Skeletal muscle tissue (tissue), 4 donors: ENCODE data around the gene RMI2. TPM values are rescaled to one million over a fixed set of nuclear protein-coding genes. Genes with fewer than 3 reads are reported as not detected.

Source experiments
- H3K27ac ChIP-seq: one replicate; pipeline ENCODE4 v1.7.0; 2013; ENCODE audit warnings: mild to moderate bottlenecking, low read depth, low read length, inconsistent platforms
- H3K27me3 ChIP-seq, 3 donors: one replicate each; pipeline ENCODE4 v1.7.0; 2013; ENCODE audit warnings: low read length in 3 of 3; ENCODE audit not compliant: control insufficient read depth in 3 of 3, insufficient read depth in 3 of 3
- H3K36me3 ChIP-seq, 3 donors: one replicate each; pipeline ENCODE4 v1.7.0; 2013; ENCODE audit warnings: low read length in 3 of 3; ENCODE audit not compliant: control insufficient read depth in 3 of 3, insufficient read depth in 3 of 3
- H3K4me1 ChIP-seq, 3 donors: one replicate each; pipeline ENCODE4 v1.7.0; 2013; ENCODE audit warnings: low read length in 3 of 3, mild to moderate bottlenecking in 3 of 3; ENCODE audit not compliant: control insufficient read depth in 3 of 3, insufficient read depth in 3 of 3
- H3K4me3 ChIP-seq, 3 donors: one replicate each; pipeline ENCODE4 v1.7.0; 2013; ENCODE audit warnings: low read length in 3 of 3
- H3K9ac ChIP-seq, 3 donors: one replicate each; pipeline ENCODE4 v1.7.0; 2013; ENCODE audit warnings: low read length in 3 of 3, mild to moderate bottlenecking in 3 of 3, moderate library complexity in 2 of 3, low read depth in 1 of 3
- H3K9me3 ChIP-seq, 3 donors: one replicate each; pipeline ENCODE4 v1.7.0; 2013; ENCODE audit warnings: low read length in 3 of 3; ENCODE audit not compliant: control insufficient read depth in 3 of 3
- total RNA-seq: library from RNA; depleted of rRNA; stranded (reverse); fragments of >200 nt; gene quantifications from one replicate; pipeline ENCODE4 v1.2.3, GENCODE V29; 2014
- donor health status: Osteomylitis.

The RMI2 gene
- total RNA-seq, 1 donor from 2014 or later: 5.7 TPM

GRCh38 chr16:11310634-11310977 is 34.7 kb upstream of the RMI2 start:
- Histone ChIP-seq H3K4me1 (peaks cover 0 to 5% (median 0%) of the 10 kb centered on the region in 3 donors), H3K27me3 (peaks cover 0 to 6% (median 0%) of the 10 kb centered on the region in 3 donors), H3K9me3 (no peaks in the 10 kb centered on the region), H3K27ac (no peak overlapping the region), H3K9ac (no peak overlapping the region), H3K36me3 (no peaks in the 10 kb centered on the region), H3K4me3 (no peak overlapping the region)

- Histone ChIP-seq H3K4me1 (peaks cover 0 to 5% (median 0%) of the 10 kb centered on the region in 3 donors), H3K27ac (no peak overlapping the region), H3K9ac (no peak overlapping the region), H3K9me3 (no peaks in the 10 kb centered on the region), H3K36me3 (no peaks in the 10 kb centered on the region), H3K27me3 (peaks cover 0 to 6% (median under 1%) of the 10 kb centered on the region in 3 donors), H3K4me3 (no peak overlapping the region)
These were observed 34.2 kb upstream of the RMI2 start for GRCh38 chr16:11310997-11311561.

GRCh38 chr16:11312718-11313492 is 32.4 kb upstream of the RMI2 start:
- Histone ChIP-seq H3K4me1 (peaks cover 0 to 5% (median 0%) of the 10 kb centered on the region in 3 donors), H3K9me3 (no peaks in the 10 kb centered on the region), H3K27ac (no peak overlapping the region), H3K9ac (no peak overlapping the region), H3K36me3 (no peaks in the 10 kb centered on the region), H3K4me3 (no peak overlapping the region), H3K27me3 (peaks cover 0 to 7% (median 6%) of the 10 kb centered on the region in 3 donors)

GRCh38 chr16:11313493-11314308 is 31.6 kb upstream of the RMI2 start:
- Histone ChIP-seq H3K9me3 (no peaks in the 10 kb centered on the region), H3K27me3 (peaks cover 0 to 7% (median 1%) of the 10 kb centered on the region in 3 donors), H3K36me3 (no peaks in the 10 kb centered on the region), H3K27ac (no peak overlapping the region), H3K4me3 (no peak overlapping the region), H3K9ac (no peak overlapping the region), H3K4me1 (peaks cover 0 to 5% (median 0%) of the 10 kb centered on the region in 3 donors)

- H3K4me3 ChIP-seq: no peak overlapping the region
- peaks cover 0 to 7% (median 0%) of the 10 kb centered on the region in 3 donors for H3K27me3 ChIP-seq
- no peaks in the 10 kb centered on the region for H3K36me3 ChIP-seq
- H3K27ac ChIP-seq: no peak overlapping the region
- no peaks in the 10 kb centered on the region for H3K9me3 ChIP-seq
- H3K4me1 ChIP-seq: peaks cover 0 to 5% (median 0%) of the 10 kb centered on the region in 3 donors
- H3K9ac ChIP-seq: no peak overlapping the region
These were observed 30.9 kb upstream of the RMI2 start for GRCh38 chr16:11314309-11314894.

- Histone ChIP-seq H3K4me3 (no peak overlapping the region), H3K4me1 (peaks cover 0 to 3% (median 0%) of the 10 kb centered on the region in 3 donors), H3K36me3 (no peaks in the 10 kb centered on the region), H3K9me3 (no peaks in the 10 kb centered on the region), H3K27me3 (peaks cover 0 to 7% (median 0%) of the 10 kb centered on the region in 3 donors), H3K9ac (no peak overlapping the region), H3K27ac (no peak overlapping the region)
These were observed 29.7 kb upstream of the RMI2 start for GRCh38 chr16:11315510-11315909.

GRCh38 chr16:11316331-11317015 is 28.8 kb upstream of the RMI2 start:
- H3K4me3 ChIP-seq: no peak overlapping the region

GRCh38 chr16:11318817-11319216 is 26.4 kb upstream of the RMI2 start:
- Histone ChIP-seq H3K27ac (no peak overlapping the region), H3K4me3 (no peak overlapping the region), H3K9ac (no peak overlapping the region), H3K4me1 (no peaks in the 10 kb centered on the region), H3K27me3 (peaks cover 0 to 7% (median 0%) of the 10 kb centered on the region in 3 donors), H3K9me3 (no peaks in the 10 kb centered on the region), H3K36me3 (no peaks in the 10 kb centered on the region)

More at GRCh38 chr16:11316331-11317015, 28.8 kb upstream of the RMI2 start:
- peaks cover 0 to 7% (median 0%) of the 10 kb centered on the region in 3 donors for H3K27me3 ChIP-seq
- no peak overlapping the region for H3K9ac ChIP-seq
- H3K27ac ChIP-seq: no peak overlapping the region
- H3K9me3 ChIP-seq: no peaks in the 10 kb centered on the region
- H3K4me1 ChIP-seq: peaks cover 0 to 3% (median 0%) of the 10 kb centered on the region in 3 donors
- no peaks in the 10 kb centered on the region for H3K36me3 ChIP-seq

- no peaks in the 10 kb centered on the region for H3K36me3 ChIP-seq
- no peak overlapping the region for H3K27ac ChIP-seq
- no peaks in the 10 kb centered on the region for H3K9me3 ChIP-seq
- H3K4me3 ChIP-seq: no peak overlapping the region
- H3K4me1 ChIP-seq: no peaks in the 10 kb centered on the region
- peaks cover 0 to 7% (median 0%) of the 10 kb centered on the region in 3 donors for H3K27me3 ChIP-seq
- H3K9ac ChIP-seq: no peak overlapping the region
These were observed 25.6 kb upstream of the RMI2 start for GRCh38 chr16:11319529-11320146.
